Stimulated activated CD4-positive, alpha-beta T cell treated with anti-CD3 and anti-CD28 coated beads, TNF-alpha, amount 100 ng/mL, for 1 hour (primary cell): ENCODE results near the gene ST6GAL1.

ENCODE experiments used
- DNase-seq, 3 donors: peaks; one replicate each; pipeline ENCODE4 v3.0.0-alpha.2; 2020; ENCODE audit warnings: low read depth in 3 of 3, low spot score in 1 of 3

The ST6GAL1 gene

GRCh38 chr3:186915806-186916796, 14.2 kb upstream of the ST6GAL1 start:
- no peak for DNase-seq

DNA sequence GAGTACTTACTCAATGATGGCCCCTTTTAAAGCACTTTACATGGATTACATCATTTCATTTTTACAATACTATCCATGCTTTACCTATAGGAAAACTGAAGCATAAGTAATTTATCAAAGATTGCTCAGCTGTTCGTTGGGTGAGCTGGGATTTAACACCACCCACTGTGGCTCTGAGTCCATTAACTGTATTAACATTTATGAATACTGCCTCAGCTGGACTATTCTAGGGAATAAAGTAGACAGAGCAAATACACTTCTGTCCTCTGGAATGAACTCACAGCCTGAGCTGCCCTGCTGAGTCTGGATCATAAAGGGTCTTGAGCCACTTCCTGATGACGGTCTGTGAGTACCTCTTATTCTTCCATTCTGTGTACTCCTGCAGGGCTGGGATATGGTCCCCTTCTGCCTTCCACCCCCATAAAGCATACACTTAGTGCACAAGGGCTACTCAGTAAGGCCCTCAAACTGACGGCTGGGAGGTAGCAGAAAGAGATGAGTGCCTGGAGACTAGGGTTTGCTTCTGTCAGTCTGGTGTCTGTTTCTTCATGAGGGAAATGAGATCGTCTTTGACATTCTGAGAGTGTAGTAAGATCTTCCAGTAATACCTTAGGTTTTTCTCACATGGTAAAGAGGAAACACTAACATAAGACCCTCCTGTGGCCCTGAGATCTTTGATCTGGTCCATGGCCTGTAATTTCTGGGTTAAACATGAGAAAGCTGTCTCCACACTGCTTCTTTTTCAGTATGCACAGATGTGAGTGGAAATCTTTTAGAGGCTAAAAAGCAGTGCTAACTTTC, 12.6 kb upstream of the ST6GAL1 start:
- no peak for DNase-seq

GRCh38 chr3:186920301-186920700, 10.0 kb upstream of the ST6GAL1 start:
- no peak for DNase-seq

DNA sequence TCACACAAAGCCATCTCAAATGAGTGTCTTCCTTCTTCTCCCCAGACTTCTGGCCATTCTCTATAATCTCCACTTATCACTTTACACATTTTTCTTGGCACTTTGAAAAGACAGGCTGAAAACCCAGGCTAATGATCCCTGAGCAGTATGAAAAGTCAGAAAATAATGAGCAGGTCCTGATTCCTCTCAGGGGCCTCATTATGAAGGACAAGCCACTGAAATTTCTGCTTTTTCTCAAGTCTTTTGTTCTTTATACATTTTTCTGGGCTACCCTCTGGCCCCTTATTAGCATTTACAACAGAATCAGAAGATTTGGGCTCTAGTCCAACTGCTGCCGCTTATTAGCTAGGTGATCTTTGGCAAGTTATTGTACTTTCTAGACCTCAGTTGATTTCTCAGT, 9.5 kb upstream of the ST6GAL1 start:
- no peak for DNase-seq

- DNase-seq, result no peak
Observed at GRCh38 chr3:186921578-186921977, 8.7 kb upstream of the ST6GAL1 start.

DNA sequence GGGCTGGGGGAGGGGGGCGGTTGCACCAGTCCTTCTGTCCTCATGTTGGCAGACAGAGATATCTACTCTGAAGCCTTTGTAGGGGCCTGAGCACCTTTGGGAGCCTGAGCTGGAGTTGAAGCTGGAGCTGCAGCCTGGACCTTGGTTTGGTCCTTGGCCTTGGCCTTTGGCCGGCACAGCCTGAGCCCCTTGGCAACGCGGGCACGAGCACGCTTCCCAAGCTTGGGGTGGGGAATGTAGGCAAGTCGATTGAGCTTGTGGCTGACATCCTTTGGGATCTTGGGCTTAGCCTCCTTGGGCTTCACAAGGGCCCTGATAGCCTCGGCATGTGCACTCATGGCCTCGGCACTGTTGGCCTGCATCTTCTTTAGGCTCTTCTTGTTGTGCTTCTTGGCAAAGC, 8.1 kb upstream of the ST6GAL1 start:
- DNase-seq, result no peak

DNA sequence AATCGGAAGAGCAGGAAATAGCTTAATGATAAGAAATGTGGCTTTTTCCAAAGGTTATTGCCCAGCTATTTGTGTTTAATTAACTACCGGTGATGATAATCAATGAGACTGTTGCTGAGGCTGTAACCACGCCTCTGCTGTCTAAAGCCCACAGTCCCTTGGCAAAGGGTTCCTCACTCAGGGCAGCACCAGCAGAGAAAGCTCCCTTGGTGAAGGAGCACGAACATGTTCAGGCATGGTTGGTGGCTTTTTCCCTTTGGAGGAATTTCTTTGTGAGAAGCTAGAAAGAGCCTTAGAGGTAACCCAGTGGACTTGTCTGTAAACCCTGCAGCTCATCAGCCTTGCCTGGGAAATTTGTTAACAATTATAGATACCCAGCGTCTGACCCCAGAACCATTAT, 7.5 kb upstream of the ST6GAL1 start:
- DNase-seq, result no peak

DNA sequence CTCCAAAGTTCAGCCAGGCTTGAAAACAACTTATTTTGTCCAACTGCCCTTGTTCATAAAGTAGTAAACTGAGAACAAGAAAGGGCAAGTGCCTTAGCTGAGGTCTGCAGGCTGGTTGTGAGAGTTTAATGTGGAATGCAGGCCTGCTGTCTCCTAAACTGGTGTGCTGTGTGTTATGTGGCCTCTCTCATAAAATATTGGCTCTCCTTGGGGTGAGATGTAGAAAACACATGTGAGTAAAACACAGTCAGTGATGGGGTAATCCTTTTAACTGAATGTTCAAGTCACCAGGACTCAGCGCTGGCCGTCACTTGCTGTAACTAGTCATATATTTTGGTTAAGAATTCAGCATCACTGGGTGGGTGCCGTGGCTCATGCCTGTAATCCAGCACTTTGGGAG, 7.1 kb upstream of the ST6GAL1 start:
- DNase-seq, result no peak

- DNase-seq, result no peak
Observed at GRCh38 chr3:186925826-186926225, 4.5 kb upstream of the ST6GAL1 start.

GRCh38 chr3:186929186-186929585, 1.1 kb upstream of the ST6GAL1 start:
- DNase-seq, result no peak

GRCh38 chr3:186929685-186930084, 641 bp upstream of the ST6GAL1 start:
- DNase-seq, result no peak

DNA sequence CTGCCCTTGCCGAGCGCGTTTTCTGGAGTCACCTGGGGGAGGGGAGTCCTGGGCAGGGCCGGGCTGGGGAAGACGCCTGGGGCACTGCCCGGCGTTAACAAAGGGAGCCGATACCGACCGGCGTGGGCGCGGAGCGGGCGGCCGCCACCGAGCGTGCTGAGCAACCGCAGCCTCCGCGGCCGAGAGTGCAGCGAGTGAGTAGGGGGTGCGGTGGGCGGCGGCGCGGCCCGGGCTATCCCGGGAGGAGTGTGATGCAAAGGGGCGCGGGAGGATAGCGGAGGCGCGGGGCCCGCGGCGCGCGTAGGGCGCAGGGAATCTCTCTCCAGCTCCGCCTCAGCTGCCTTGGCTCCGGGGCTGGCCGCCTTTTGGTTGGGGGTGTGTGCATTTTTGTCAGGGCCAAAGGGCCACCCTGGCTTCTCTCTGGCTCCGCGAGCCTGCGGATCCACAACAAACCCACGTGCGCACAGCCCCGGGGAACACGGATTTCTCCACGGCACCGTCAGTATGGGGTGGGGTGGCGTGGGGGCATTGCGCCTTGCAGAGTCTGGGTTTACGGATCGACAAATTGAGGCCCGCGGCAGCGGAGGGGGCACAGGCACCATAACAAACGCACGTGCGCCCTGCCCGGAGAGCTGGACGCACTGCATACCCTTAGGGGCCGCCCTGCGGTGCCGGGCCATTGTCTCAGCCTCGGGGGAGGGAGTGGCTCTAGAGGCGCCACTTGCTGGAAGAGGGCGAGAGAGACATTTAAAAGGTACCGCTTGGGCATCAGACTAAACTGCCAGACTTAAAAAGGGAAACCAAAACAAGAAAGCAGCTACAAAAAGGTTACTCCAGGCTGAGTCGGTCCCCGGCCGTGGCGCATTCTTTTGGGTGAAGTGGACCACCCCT, 560 bp downstream of the ST6GAL1 start:
- peak in 2 of 3 donors; percentile 37 to 50 for DNase-seq

DNA sequence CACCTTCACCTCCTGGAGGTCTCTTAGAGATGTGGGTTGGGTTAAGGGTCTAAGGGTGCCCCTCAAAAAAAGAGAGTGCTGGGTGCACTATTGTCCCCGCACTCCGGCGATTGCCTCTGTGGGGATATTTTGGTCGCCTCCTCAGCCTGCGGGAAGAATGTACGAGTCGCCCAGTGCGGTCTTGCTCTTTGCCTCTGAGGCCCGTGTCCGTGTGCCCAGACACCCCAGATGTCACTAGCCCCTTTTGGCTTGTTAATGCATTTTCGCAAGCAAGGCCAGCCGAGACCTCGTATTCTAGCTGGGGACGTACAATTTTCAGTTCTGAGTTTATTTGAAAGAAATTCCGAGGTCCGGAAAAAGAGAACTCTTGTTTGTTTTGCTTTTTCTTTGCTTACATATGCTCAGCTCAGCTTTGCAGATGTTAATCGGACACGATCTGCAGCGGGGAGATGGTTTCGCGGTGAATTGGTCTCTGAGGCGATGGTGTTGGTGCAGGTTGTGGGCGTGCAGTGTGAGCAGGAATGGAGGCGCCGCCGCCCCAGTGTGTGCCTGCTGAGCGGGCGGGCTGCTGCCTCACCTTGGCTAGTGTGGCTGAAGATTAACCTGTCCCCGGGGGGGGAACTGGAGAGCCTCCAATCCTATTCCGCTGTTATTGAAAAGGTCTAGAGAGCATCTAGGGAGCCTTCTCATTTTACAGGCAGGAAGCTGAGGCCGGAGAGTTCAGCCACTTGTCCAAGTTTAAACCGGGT, 1.4 kb downstream of the ST6GAL1 start:
- peak; percentile 31 to 47 (median 31) for DNase-seq

GRCh38 chr3:186932281-186933181, 2.2 kb downstream of the ST6GAL1 start:
- no peak for DNase-seq

DNA sequence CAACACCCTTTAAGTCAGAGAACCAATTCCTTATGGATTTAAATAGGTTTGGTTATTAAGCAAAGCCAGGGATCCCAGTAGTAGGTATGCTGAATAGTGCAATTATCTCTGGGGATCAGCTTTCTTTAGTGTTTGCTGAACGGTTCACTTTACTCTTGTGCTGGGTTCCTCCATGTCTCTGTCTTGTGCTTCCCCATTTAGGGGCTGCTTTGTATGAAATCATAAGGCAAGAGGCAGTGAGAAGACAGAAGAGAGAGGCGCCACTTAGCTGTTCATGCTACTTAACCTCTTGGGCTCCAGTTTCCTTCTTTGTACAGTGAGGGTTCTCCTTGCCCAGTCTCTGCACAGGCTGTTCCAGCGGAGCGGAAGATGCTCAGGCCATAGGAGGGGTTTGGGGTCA, 3.5 kb downstream of the ST6GAL1 start:
- no peak for DNase-seq

- DNase-seq, result no peak
Observed at GRCh38 chr3:186935133-186935532, 4.8 kb downstream of the ST6GAL1 start.

GRCh38 chr3:186937017-186937875, 6.9 kb downstream of the ST6GAL1 start:
- DNase-seq, result no peak

DNA sequence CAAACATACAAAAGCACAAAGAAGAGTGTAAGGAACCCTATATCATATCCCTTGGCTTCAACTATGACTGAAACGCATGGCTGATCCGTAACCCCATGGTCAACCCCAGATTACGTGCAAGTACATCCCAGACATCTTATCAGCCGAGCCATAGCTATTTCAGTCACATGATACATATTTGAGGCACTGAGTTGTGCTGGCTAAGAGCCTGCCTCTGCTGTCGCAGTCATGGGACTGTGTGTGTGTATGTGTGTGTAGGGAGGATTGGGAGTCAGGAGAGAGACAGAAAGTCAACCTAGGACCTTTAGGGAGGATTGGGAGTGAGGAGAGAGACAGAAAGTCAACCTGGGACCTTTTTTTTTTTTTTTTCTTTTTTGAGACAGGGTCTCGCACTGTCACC, 8.4 kb downstream of the ST6GAL1 start:
- no peak for DNase-seq
